Nephron progenitor cell (in vitro differentiated cells): Measurements from ENCODE around the gene DNPEP.

ENCODE experiments used
- DNase-seq: peaks from one replicate; pipeline ENCODE4 v3.0.0; 2021
- H3K27ac Mint-ChIP-seq: 2 replicates; pipeline ENCODE4 v1.8.0; 2021; ENCODE audit warnings: mild to moderate bottlenecking, moderate library complexity, mixed read lengths
- H3K27me3 Mint-ChIP-seq: 2 replicates; pipeline ENCODE4 v1.8.0; 2021; ENCODE audit warnings: mild to moderate bottlenecking, low read depth, mixed read lengths; ENCODE audit not compliant: poor library complexity
- H3K36me3 Mint-ChIP-seq: 2 replicates; pipeline ENCODE4 v1.8.0; 2021; ENCODE audit warnings: low read depth, mixed read lengths
- H3K4me1 Mint-ChIP-seq: 2 replicates; pipeline ENCODE4 v1.8.0; 2021; ENCODE audit warnings: mixed read lengths
- H3K4me3 Mint-ChIP-seq: 2 replicates; pipeline ENCODE4 v1.8.0; 2021; ENCODE audit warnings: mild to moderate bottlenecking, moderate library complexity, mixed read lengths
- H3K9me3 Mint-ChIP-seq: 2 replicates; pipeline ENCODE4 v1.8.0; 2021; ENCODE audit warnings: mild to moderate bottlenecking, moderate library complexity, mixed read lengths
- CTCF ChIP-seq: fragments of 200-600 bp; sonication (generic); IDR thresholded peaks from 2 replicates; pipeline ENCODE4 v1.5.0; 2021; ENCODE audit warnings: antibody characterized with exemption

DNPEP gene

DNA sequence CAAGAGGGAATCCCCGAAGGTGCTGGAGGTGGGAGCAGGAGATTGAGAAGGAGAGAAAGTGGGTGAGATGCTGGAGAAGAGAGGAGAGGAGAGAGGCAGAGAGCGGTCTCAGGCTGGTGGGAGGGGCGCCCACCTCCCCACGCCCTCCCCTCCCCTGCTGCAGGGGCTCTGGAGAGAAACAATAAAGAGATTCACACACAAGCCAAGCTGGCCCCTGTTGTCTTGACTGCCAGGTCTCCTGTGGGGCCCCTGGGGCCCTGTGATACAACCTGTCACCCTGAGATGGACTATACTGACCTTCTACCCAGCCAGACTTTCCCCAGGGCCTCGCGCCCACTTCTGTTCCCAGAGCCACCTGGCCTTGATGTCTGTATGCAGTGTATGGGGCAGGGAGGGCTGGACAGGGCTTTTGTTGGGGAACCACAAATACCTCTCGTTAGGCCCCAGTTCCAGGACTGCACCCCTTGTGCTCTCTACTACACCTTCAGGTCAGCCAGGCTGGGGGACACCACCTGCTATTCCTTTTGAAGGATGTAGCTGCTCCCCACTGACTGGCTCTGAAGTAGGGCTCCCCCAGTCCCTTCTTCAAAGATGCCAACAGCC, 38.9 kb upstream of the DNPEP start:
- H3K27ac Mint-ChIP-seq, result no peak overlapping the region
- no peaks in the 10 kb centered on the region for H3K36me3 Mint-ChIP-seq
- no peak overlapping the region for H3K4me3 Mint-ChIP-seq
- no peak for TF ChIP-seq CTCF
- no peaks in the 10 kb centered on the region for H3K9me3 Mint-ChIP-seq
- H3K27me3 Mint-ChIP-seq, result peaks cover 20% of the 10 kb centered on the region
- no peak for DNase-seq
- H3K4me1 Mint-ChIP-seq, result peaks cover 29% of the 10 kb centered on the region

DNA sequence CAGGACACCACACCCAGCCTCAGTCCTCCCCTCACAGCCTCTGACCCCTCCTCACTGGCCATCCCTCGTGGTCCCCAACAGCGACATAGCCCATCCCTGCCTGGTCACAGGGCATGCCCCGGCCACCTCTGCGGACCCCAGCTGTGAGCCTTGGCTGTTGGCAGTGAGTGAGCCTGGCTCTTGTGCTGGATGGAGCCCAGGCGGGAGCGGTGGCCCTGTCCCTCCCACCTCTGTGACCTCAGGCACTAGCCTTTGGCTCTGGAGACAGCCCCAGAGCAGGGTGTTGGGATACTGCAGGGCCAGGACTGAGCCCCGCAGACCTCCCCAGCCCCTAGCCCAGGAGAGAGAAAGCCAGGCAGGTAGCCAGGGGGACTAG, 38.3 kb upstream of the DNPEP start:
- Mint-ChIP-seq H3K4me3 (no peak overlapping the region), H3K9me3 (no peaks in the 10 kb centered on the region), H3K36me3 (no peaks in the 10 kb centered on the region), H3K4me1 (peaks cover 26% of the 10 kb centered on the region), H3K27ac (no peak overlapping the region), H3K27me3 (peaks cover 20% of the 10 kb centered on the region)
- DNase-seq, result no peak
- no peak for TF ChIP-seq CTCF

DNA sequence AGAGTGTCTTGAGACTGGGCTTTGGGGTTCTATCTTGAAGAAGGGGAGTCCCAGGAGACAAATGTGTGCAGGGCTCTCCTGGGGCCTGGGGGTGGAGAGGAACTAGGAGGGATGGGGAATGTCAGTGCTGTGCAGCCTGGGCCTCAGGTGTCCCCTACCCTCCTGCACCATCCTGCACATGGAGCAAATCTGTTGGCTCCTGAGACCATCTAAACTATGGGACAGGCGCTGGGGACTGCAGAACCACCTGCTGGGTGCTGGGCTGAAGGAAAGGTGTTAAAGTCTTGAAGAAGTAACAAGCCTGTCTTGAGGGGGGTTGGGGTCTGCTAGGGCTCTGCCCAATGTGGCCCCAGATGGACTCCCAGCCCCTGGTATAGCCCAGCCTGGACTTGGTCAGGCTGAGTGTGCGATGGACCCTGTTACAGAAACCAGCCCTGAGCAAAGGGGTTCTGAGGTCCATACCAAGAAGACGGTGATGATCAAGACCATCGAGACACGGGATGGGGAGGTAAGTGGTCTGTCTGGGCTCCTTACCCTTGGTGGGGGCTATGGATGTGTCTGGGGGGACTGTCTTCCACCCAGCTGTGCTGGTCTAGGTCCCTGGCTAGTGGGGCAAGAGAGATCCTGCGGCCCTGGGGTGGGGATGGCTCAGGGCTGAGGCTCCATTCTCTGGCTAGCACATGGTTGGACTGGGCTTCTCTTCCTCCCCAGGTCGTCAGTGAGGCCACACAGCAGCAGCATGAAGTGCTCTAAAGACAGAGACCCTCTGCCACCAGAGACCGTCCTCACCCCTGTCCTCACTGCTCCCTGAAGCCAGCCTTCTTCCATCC, 37.7 kb upstream of the DNPEP start:
- H3K27ac Mint-ChIP-seq, result no peak overlapping the region
- DNase-seq, result no peak
- H3K4me3 Mint-ChIP-seq, result no peak overlapping the region
- H3K36me3 Mint-ChIP-seq, result no peaks in the 10 kb centered on the region
- no peak for TF ChIP-seq CTCF
- no peaks in the 10 kb centered on the region for H3K9me3 Mint-ChIP-seq
- peaks cover 23% of the 10 kb centered on the region for H3K4me1 Mint-ChIP-seq
- H3K27me3 Mint-ChIP-seq, result peaks cover 20% of the 10 kb centered on the region

GRCh38 chr2:219423652-219424377, 36.1 kb upstream of the DNPEP start:
- DNase-seq, result no peak
- TF ChIP-seq CTCF, result no peak
- peaks cover 39% of the 10 kb centered on the region for H3K4me1 Mint-ChIP-seq
- H3K9me3 Mint-ChIP-seq, result no peaks in the 10 kb centered on the region
- peaks cover 25% of the 10 kb centered on the region for H3K27me3 Mint-ChIP-seq
- no peak overlapping the region for H3K4me3 Mint-ChIP-seq
- H3K36me3 Mint-ChIP-seq, result no peaks in the 10 kb centered on the region
- no peak overlapping the region for H3K27ac Mint-ChIP-seq

GRCh38 chr2:219422952-219423534, 35.3 kb upstream of the DNPEP start:
- Mint-ChIP-seq H3K36me3 (no peaks in the 10 kb centered on the region), H3K4me1 (peaks cover 39% of the 10 kb centered on the region), H3K9me3 (no peaks in the 10 kb centered on the region), H3K4me3 (no peak overlapping the region), H3K27ac (no peak overlapping the region), H3K27me3 (peaks cover 24% of the 10 kb centered on the region)
- TF ChIP-seq CTCF, result no peak
- no peak for DNase-seq
